H1 (cell line): ENCODE data around the gene SIAH3. TPM values are rescaled to one million over a fixed set of nuclear protein-coding genes. Genes with fewer than 3 reads are reported as not detected.

ENCODE experiments used
- CTCF ChIA-PET: fragments of 300-600 bp; sonication (Branson Sonifier 250); formaldehyde crosslinking; loops from one replicate; lab custom pipeline; 2021; ENCODE audit not compliant: partially characterized antibody; lab: Charles Lee
- POLR2A ChIA-PET: fragments of 300-600 bp; sonication (Branson Sonifier 250); formaldehyde crosslinking; loops from one replicate; lab custom pipeline; 2021; ENCODE audit warnings: inconsistent platforms; ENCODE audit not compliant: partially characterized antibody; lab: Charles Lee
- DNase-seq, 2 experiments: peaks; one replicate each; pipeline versions ENCODE4 v3.0.0 to v3.0.0-alpha.2; 2010 to 2022; ENCODE audit warnings: low spot score in 2 of 2, low read depth in 1 of 2, mixed read lengths in 1 of 2
- FAIRE-seq: peaks from 2 replicates; lab custom pipeline; 2011; peaks lifted over from hg19 to GRCh38; lab: Jason Lieb, UNC
- H2AFZ ChIP-seq: 2 replicates; pipeline ENCODE4 v1.8.1; 2012; ENCODE audit warnings: low read length, inconsistent platforms
- H2AK5ac ChIP-seq: 2 replicates; pipeline ENCODE4 v1.6.1; 2013; ENCODE audit warnings: low read depth, low read length
- H2BK120ac ChIP-seq: replicated peaks from 2 replicates; pipeline ENCODE3; 2013; ENCODE audit warnings: low read depth, low read length, inconsistent platforms
- H2BK12ac ChIP-seq: 2 replicates; pipeline ENCODE4 v1.6.1; 2013; ENCODE audit warnings: low read depth, low read length
- H2BK15ac ChIP-seq: 2 replicates; pipeline ENCODE4 v1.6.1; 2013; ENCODE audit warnings: low read length
- H2BK20ac ChIP-seq: 2 replicates; pipeline ENCODE4 v1.6.1; 2013; ENCODE audit warnings: low read length
- H2BK5ac ChIP-seq: 2 replicates; pipeline ENCODE4 v1.6.1; 2013; ENCODE audit warnings: low read depth, low read length
- H3K14ac ChIP-seq: 2 replicates; pipeline ENCODE4 v1.6.1; 2013; ENCODE audit warnings: inconsistent platforms; ENCODE audit not compliant: insufficient read length
- H3K18ac ChIP-seq: 2 replicates; pipeline ENCODE4 v1.6.1; 2013; ENCODE audit warnings: low read length; ENCODE audit errors: extremely low read depth
- H3K23ac ChIP-seq: 2 replicates; pipeline ENCODE4 v1.6.1; 2013; ENCODE audit warnings: inconsistent platforms; ENCODE audit not compliant: insufficient read length
- H3K23me2 ChIP-seq: 2 replicates; pipeline ENCODE4 v1.6.1; 2013; ENCODE audit warnings: low read depth, low read length
- H3K27ac ChIP-seq: 2 replicates; pipeline ENCODE4 v1.6.1; 2011; ENCODE audit warnings: low read depth, low read length, inconsistent platforms
- H3K27me3 ChIP-seq, 4 experiments: replicated peaks in 1 of 4; 1 replicate in 1 of 4; 2 replicates in 3 of 4; pipeline versions ENCODE4 v1.6.1 to v1.8.1; 2011 to 2013; ENCODE audit warnings: low read length in 3 of 4, mild to moderate bottlenecking in 3 of 4, inconsistent platforms in 2 of 4, mixed read lengths in 2 of 4, moderate library complexity in 1 of 4; ENCODE audit not compliant: control insufficient read depth in 3 of 4, insufficient read depth in 3 of 4; ENCODE audit errors: extremely low read depth in 1 of 4
- H3K36me3 ChIP-seq, 4 experiments: 2 replicates each; pipeline versions ENCODE4 v1.6.1 to v1.8.1; 2011 to 2013; ENCODE audit warnings: mild to moderate bottlenecking in 4 of 4, low read length in 3 of 4, moderate library complexity in 2 of 4, control low read depth in 1 of 4, inconsistent platforms in 1 of 4; ENCODE audit not compliant: insufficient read depth in 4 of 4, control insufficient read depth in 2 of 4
- H3K4ac ChIP-seq: replicated peaks from 2 replicates; pipeline ENCODE3; 2013; ENCODE audit warnings: low read length, low read depth, mixed read lengths, inconsistent platforms; ENCODE audit not compliant: insufficient read length
- H3K4me1 ChIP-seq, 4 experiments: replicated peaks in 1 of 4; 1 replicate in 1 of 4; 2 replicates in 3 of 4; pipeline versions ENCODE4 v1.6.1 to v1.8.1; 2011 to 2013; ENCODE audit warnings: low read length in 3 of 4, inconsistent platforms in 2 of 4, mixed read lengths in 1 of 4; ENCODE audit not compliant: insufficient read depth in 4 of 4, control insufficient read depth in 3 of 4
- H3K4me2 ChIP-seq, 2 experiments: 2 replicates each; pipeline versions ENCODE4 v1.6.1 to v1.8.1; 2011 to 2013; ENCODE audit warnings: low read depth in 2 of 2, low read length in 2 of 2, control low read depth in 1 of 2, inconsistent platforms in 1 of 2, mild to moderate bottlenecking in 1 of 2; ENCODE audit not compliant: insufficient read depth in 1 of 2
- H3K4me3 ChIP-seq, 4 experiments: fragments of 200-600, 300-600 bp in 1 of 4; sonication (generic), shearing (Covaris generic), sonication (Bioruptor Twin) in 1 of 4; 2 replicates each; pipeline versions ENCODE4 v1.5.1 to v1.8.1; 2011 to 2016; ENCODE audit warnings: low read length in 4 of 4, low read depth in 3 of 4, control low read depth in 2 of 4, inconsistent platforms in 2 of 4, mild to moderate bottlenecking in 2 of 4, mixed read lengths in 1 of 4, moderate library complexity in 1 of 4; ENCODE audit not compliant: insufficient read depth in 2 of 4; ENCODE audit errors: extremely low read depth in 1 of 4
- H3K56ac ChIP-seq: replicated peaks from 2 replicates; pipeline ENCODE3; 2013; ENCODE audit warnings: low read depth, mild to moderate bottlenecking, mixed read lengths, low read length, inconsistent platforms; ENCODE audit not compliant: insufficient read length
- H3K79me1 ChIP-seq: 2 replicates; pipeline ENCODE4 v1.6.1; 2013; ENCODE audit warnings: low read depth, low read length, control low read depth
- H3K79me2 ChIP-seq, 2 experiments: 2 replicates each; pipeline versions ENCODE4 v1.6.1 to v1.8.1; 2012 to 2013; ENCODE audit warnings: low read length in 2 of 2, mild to moderate bottlenecking in 2 of 2, inconsistent platforms in 1 of 2; ENCODE audit not compliant: insufficient read depth in 2 of 2, control insufficient read depth in 1 of 2
- H3K9ac ChIP-seq, 4 experiments: replicated peaks in 1 of 4; 1 replicate in 1 of 4; 2 replicates in 3 of 4; pipeline versions ENCODE4 v1.6.1 to v1.8.1; 2011 to 2013; ENCODE audit warnings: low read depth in 3 of 4, low read length in 3 of 4, control low read depth in 2 of 4, mild to moderate bottlenecking in 2 of 4, moderate library complexity in 2 of 4, inconsistent platforms in 1 of 4; ENCODE audit errors: extremely low read depth in 1 of 4
- H3K9me3 ChIP-seq, 2 experiments: 2 replicates each; pipeline versions ENCODE4 v1.6.1 to v1.8.1; 2012 to 2013; ENCODE audit warnings: mild to moderate bottlenecking in 2 of 2, moderate library complexity in 2 of 2, control low read depth in 1 of 2, inconsistent platforms in 1 of 2, low read depth in 1 of 2, low read length in 1 of 2, mixed read lengths in 1 of 2; ENCODE audit not compliant: insufficient read depth in 2 of 2
- H4K20me1 ChIP-seq, 2 experiments: replicated peaks in 1 of 2; 2 replicates each; pipeline versions ENCODE3 to v1.8.1; 2011 to 2013; ENCODE audit warnings: inconsistent platforms in 2 of 2, low read length in 2 of 2, mild to moderate bottlenecking in 1 of 2; ENCODE audit not compliant: insufficient read depth in 2 of 2, control insufficient read depth in 1 of 2
- H4K5ac ChIP-seq: 2 replicates; pipeline ENCODE4 v1.6.1; 2013; ENCODE audit warnings: low read length, low read depth, mixed read lengths, inconsistent platforms; ENCODE audit not compliant: insufficient read length
- H4K8ac ChIP-seq: 2 replicates; pipeline ENCODE4 v1.8.0; 2013; ENCODE audit warnings: mild to moderate bottlenecking, moderate library complexity, low read length, inconsistent platforms; ENCODE audit not compliant: insufficient read depth; ENCODE audit errors: extremely low read depth
- H4K91ac ChIP-seq: replicated peaks from 2 replicates; pipeline ENCODE3; 2013; ENCODE audit warnings: low read length, mixed read lengths, inconsistent platforms; ENCODE audit not compliant: insufficient read length
- BACH1 ChIP-seq: IDR thresholded peaks from 2 replicates; pipeline ENCODE4 v1.6.1; 2012; ENCODE audit warnings: low read length, improper control_type of control experiment
- CTCF ChIP-seq, 3 experiments: IDR thresholded peaks; 1 replicate in 2 of 3; 2 replicates in 1 of 3; pipeline versions ENCODE4 v1.5.1 to v1.6.1; 2011; ENCODE audit warnings: low read length in 3 of 3, mild to moderate bottlenecking in 3 of 3, inconsistent platforms in 2 of 3, low read depth in 1 of 3, moderate library complexity in 1 of 3; ENCODE audit not compliant: insufficient read depth in 1 of 3; ENCODE audit errors: control extremely low read depth in 1 of 3
- GABPA ChIP-seq: IDR thresholded peaks from 2 replicates; pipeline ENCODE4 v1.6.1; 2011; ENCODE audit warnings: mild to moderate bottlenecking, low read length, moderate library complexity, borderline replicate concordance; ENCODE audit not compliant: insufficient read depth
- JUND ChIP-seq: IDR thresholded peaks from 2 replicates; pipeline ENCODE4 v1.6.1; 2011; ENCODE audit warnings: mild to moderate bottlenecking, improper control_type of control experiment, low read length
- SIX5 ChIP-seq: IDR thresholded peaks from 2 replicates; pipeline ENCODE4 v1.6.1; 2011; ENCODE audit warnings: mild to moderate bottlenecking, low read depth, low read length
- WGBS, 2 experiments: shearing (Covaris generic) in 1 of 2; methylation state at CpG; one replicate each; pipeline versions ENCODE4 v1.1.6 to v1.1.7; 2013 to 2015; ENCODE audit warnings: low lambda C conversion rate in 2 of 2, mixed read lengths in 2 of 2, inconsistent platforms in 1 of 2, low coverage in 1 of 2, missing lambda C conversion rate in 1 of 2; ENCODE audit not compliant: insufficient replicate concordance in 2 of 2, insufficient coverage in 1 of 2, insufficient read length in 1 of 2; ENCODE audit errors: extremely low coverage in 1 of 2, missing lambda C conversion rate in 1 of 2; 5-methylcytosine and 5-hydroxymethylcytosine counted together
- polyA plus RNA-seq, 7 experiments: library from polyadenylated mRNA; depleted of rRNA in 3 of 7; stranded (reverse) in 5 of 7; unstranded in 2 of 7; fragments of >200 nt in 5 of 7; fragments of 200-250 nt in 2 of 7; gene quantifications; 1 replicate in 5 of 7; 2 replicates in 1 of 7; 4 replicates in 1 of 7; pipeline versions ENCODE4 v1.2.1 to v1.2.3, GENCODE V29; 2011 to 2013; ENCODE audit warnings: missing spikeins in 2 of 7, mixed read lengths in 2 of 7
- total RNA-seq: library from RNA; stranded (reverse); fragmentation: NEBNext Ultra II Directional; extraction: Animal tissue kit (Norgen Biotek cat#: 25700); gene quantifications from 2 replicates; pipeline ENCODE4 v1.2.1, GENCODE V29; 2021

Gene SIAH3
- total and polyA plus RNA-seq, 2 of the 8 experiments (the other 6 are each of a cell fraction or from before 2014, with no cell fraction given): 0.15 to 0.17 TPM

- FAIRE-seq: no peak
- POLR2A ChIA-PET: no interaction called here
- H3K9me3 ChIP-seq: no peaks in the 10 kb centered on the region
- no peak overlapping the region for H2BK20ac ChIP-seq
- no peaks in the 10 kb centered on the region for H3K36me3 ChIP-seq
- peaks cover 0 to 2% (median 0%) of the 10 kb centered on the region in 4 experiments; a peak in 1 of 7 replicates for H3K4me1 ChIP-seq
- H3K79me1 ChIP-seq: no peaks in the 10 kb centered on the region
- H3K18ac ChIP-seq: no peak overlapping the region
- CTCF ChIA-PET: interaction anchor here (1.2 to 1.7 kb wide), 3 partner anchors 9 to 20 kb away, joined by 3 to 6 read pairs (median 4); no protein-coding TSS in a partner anchor
- H2AK5ac ChIP-seq: no peak overlapping the region
- H3K9ac ChIP-seq: no peak overlapping the region
- no peak overlapping the region for H2AFZ ChIP-seq
- H4K20me1 ChIP-seq: no peaks in the 10 kb centered on the region
- no peak overlapping the region for H3K56ac ChIP-seq
- H2BK15ac ChIP-seq: no peak overlapping the region
- H3K23me2 ChIP-seq: no peaks in the 10 kb centered on the region
- no peak for TF ChIP-seq JUND
- no peak for TF ChIP-seq SIX5
- TF ChIP-seq CTCF (IDR thresholded peaks at IDR 0.05; ENCODE audit: control extremely low read depth in 1 of 3, insufficient read depth in 1 of 3, low read depth in 1 of 3, low read length in 3 of 3): no peak
- TF ChIP-seq BACH1: no peak
- no peak for TF ChIP-seq GABPA
- H3K14ac ChIP-seq: no peak overlapping the region
- no peaks in the 10 kb centered on the region for H3K79me2 ChIP-seq
- H4K8ac ChIP-seq: no peak overlapping the region
- H3K23ac ChIP-seq: no peak overlapping the region
- H3K27me3 ChIP-seq: peaks cover 0 to 1% (median 0%) of the 10 kb centered on the region in 4 experiments; a peak in 1 of 7 replicates
- no peak overlapping the region for H3K4me2 ChIP-seq
- H3K27ac ChIP-seq: no peak overlapping the region
- no peak overlapping the region for H2BK12ac ChIP-seq
- no peak overlapping the region for H2BK5ac ChIP-seq
- no peak overlapping the region for H4K5ac ChIP-seq
- H3K4ac ChIP-seq: no peak overlapping the region
- 82% methylated on average over 13 of the region's 13 CpGs; no CpG with 5 or more reads in 1 of the 2 experiments for WGBS, 2 experiments
- H2BK120ac ChIP-seq: no peak overlapping the region
- no peak for DNase-seq
- no peak overlapping the region for H3K4me3 ChIP-seq
- H4K91ac ChIP-seq: no peak overlapping the region
Observed at GRCh38 chr13:45748941-45749759, 102.4 kb downstream of the SIAH3 start.
